WTC11 (cell line): ENCODE results near the gene SHISA7. TPM values are rescaled to one million over a fixed set of nuclear protein-coding genes. Genes with fewer than 3 reads are reported as not detected.

Experiments
- ATAC-seq: fragments of 200-7000 bp; cut with Tn5 transposase; 2 replicates; pipeline ENCODE4 v1.10.0; 2021; ENCODE audit warnings: mild to moderate bottlenecking, moderate library complexity
- CTCF ChIA-PET: fragments of 300-600 bp; sonication (Branson Sonifier 250); formaldehyde crosslinking; loops from one replicate; lab custom pipeline; 2021; ENCODE audit warnings: antibody characterized with exemption; lab: Charles Lee
- POLR2A ChIA-PET: fragments of 350-600 bp; sonication (Branson Sonifier 250); formaldehyde crosslinking; loops from one replicate; lab custom pipeline; 2021; ENCODE audit warnings: antibody characterized with exemption; lab: Charles Lee
- DNase-seq: peaks from one replicate; pipeline ENCODE4 v3.0.0; 2021; ENCODE audit warnings: low spot score
- H3K27ac Mint-ChIP-seq: 2 replicates; pipeline ENCODE4 v1.8.0; 2021; ENCODE audit warnings: mixed read lengths
- H3K27me3 Mint-ChIP-seq: 2 replicates; pipeline ENCODE4 v1.8.0; 2021; ENCODE audit warnings: low read depth, mild to moderate bottlenecking, moderate library complexity, mixed read lengths
- H3K36me3 Mint-ChIP-seq: 2 replicates; pipeline ENCODE4 v1.8.0; 2021; ENCODE audit warnings: mixed read lengths
- H3K4me1 Mint-ChIP-seq: 2 replicates; pipeline ENCODE4 v1.8.0; 2022; ENCODE audit warnings: mixed read lengths
- H3K4me3 Mint-ChIP-seq: 2 replicates; pipeline ENCODE4 v1.8.0; 2021; ENCODE audit warnings: mild to moderate bottlenecking, moderate library complexity, mixed read lengths
- H3K9me3 Mint-ChIP-seq: 2 replicates; pipeline ENCODE4 v1.8.0; 2021; ENCODE audit warnings: mixed read lengths
- ATF1 ChIP-seq: sonication (generic); formaldehyde crosslinking; IDR thresholded peaks from 2 replicates; pipeline ENCODE4 v1.8.1; 2023; ENCODE audit warnings: mild to moderate bottlenecking, moderate library complexity, missing genetic modification reagents
- CBFB ChIP-seq: sonication (generic); formaldehyde crosslinking; IDR thresholded peaks from 2 replicates; pipeline ENCODE4 v1.8.1; 2022; ENCODE audit warnings: mild to moderate bottlenecking, low read depth, missing genetic modification reagents
- CREM ChIP-seq: sonication (generic); formaldehyde crosslinking; IDR thresholded peaks from 2 replicates; pipeline ENCODE4 v1.8.1; 2022; ENCODE audit warnings: mild to moderate bottlenecking, missing genetic modification reagents, moderate library complexity
- FOXK1 ChIP-seq: sonication (generic); formaldehyde crosslinking; IDR thresholded peaks from 2 replicates; pipeline ENCODE4 v1.8.0; 2022; ENCODE audit warnings: mild to moderate bottlenecking, moderate library complexity, missing genetic modification reagents
- IRF2 ChIP-seq: sonication (generic); formaldehyde crosslinking; IDR thresholded peaks from 2 replicates; pipeline ENCODE4 v1.8.0; 2022; ENCODE audit warnings: low read depth, missing genetic modification reagents, borderline replicate concordance
- SMAD3 ChIP-seq: sonication (generic); formaldehyde crosslinking; IDR thresholded peaks from 2 replicates; pipeline ENCODE4 v1.8.0; 2022; ENCODE audit warnings: missing genetic modification reagents, mild to moderate bottlenecking, borderline replicate concordance
- SOX15 ChIP-seq: fragments of 250-450 bp; sonication (Bioruptor Pico); IDR thresholded peaks from 2 replicates; pipeline ENCODE4 v1.9.0; 2021; ENCODE audit warnings: mild to moderate bottlenecking
- SP1 ChIP-seq: sonication (generic); formaldehyde crosslinking; conservative IDR thresholded peaks from 2 replicates; pipeline ENCODE4 v1.8.1; 2022; ENCODE audit warnings: missing genetic modification reagents
- TCF7 ChIP-seq: sonication (generic); formaldehyde crosslinking; IDR thresholded peaks from 2 replicates; pipeline ENCODE4 v1.8.0; 2022; ENCODE audit warnings: mild to moderate bottlenecking, low read depth, missing genetic modification reagents, moderate library complexity
- ZNF396 ChIP-seq: fragments of 250-450 bp; sonication (Bioruptor Pico); IDR thresholded peaks from 2 replicates; pipeline ENCODE4 v1.8.0; 2021; ENCODE audit warnings: mild to moderate bottlenecking, moderate library complexity, borderline replicate concordance
- ZNF416 ChIP-seq: fragments of 250-450 bp; sonication (Bioruptor Pico); IDR thresholded peaks from 2 replicates; pipeline ENCODE4 v1.9.0; 2021; ENCODE audit warnings: mild to moderate bottlenecking, inconsistent platforms
- ZNF671 ChIP-seq: fragments of 250-450 bp; sonication (Bioruptor Pico); IDR thresholded peaks from 2 replicates; pipeline ENCODE4 v1.8.0; 2021; ENCODE audit warnings: mild to moderate bottlenecking
- total RNA-seq: library from RNA; stranded (reverse); gene quantifications from 3 replicates; pipeline ENCODE4 v1.2.3, GENCODE V29; 2021
- TF ChIP-seq, protein P1 (sequence below): sonication (generic); formaldehyde crosslinking; IDR thresholded peaks from 2 replicates; pipeline ENCODE4 v1.8.1; 2022; ENCODE audit warnings: mild to moderate bottlenecking, moderate library complexity, missing genetic modification reagents
- TF ChIP-seq, protein P2 (sequence below): sonication (generic); formaldehyde crosslinking; IDR thresholded peaks from 2 replicates; pipeline ENCODE4 v1.8.1; 2023; ENCODE audit warnings: mild to moderate bottlenecking, moderate library complexity, missing genetic modification reagents
- TF ChIP-seq, protein P3 (sequence below): sonication (generic); formaldehyde crosslinking; IDR thresholded peaks from 2 replicates; pipeline ENCODE4 v1.8.0; 2022; ENCODE audit warnings: mild to moderate bottlenecking, missing genetic modification reagents
- TF ChIP-seq, protein P4 (sequence below): sonication (generic); formaldehyde crosslinking; IDR thresholded peaks from 2 replicates; pipeline ENCODE4 v1.8.1; 2022; ENCODE audit warnings: mild to moderate bottlenecking, missing genetic modification reagents, moderate library complexity, borderline replicate concordance
- TF ChIP-seq, protein P5 (sequence below): sonication (generic); formaldehyde crosslinking; IDR thresholded peaks from 2 replicates; pipeline ENCODE4 v1.8.0; 2022; ENCODE audit warnings: mild to moderate bottlenecking, missing genetic modification reagents
- TF ChIP-seq, protein P6 (sequence below): sonication (generic); formaldehyde crosslinking; IDR thresholded peaks from 2 replicates; pipeline ENCODE4 v1.8.0; 2022; ENCODE audit warnings: mild to moderate bottlenecking, missing genetic modification reagents

SHISA7 gene
- total RNA-seq, 1 experiment from 2014 or later = 0.79 TPM

DNA sequence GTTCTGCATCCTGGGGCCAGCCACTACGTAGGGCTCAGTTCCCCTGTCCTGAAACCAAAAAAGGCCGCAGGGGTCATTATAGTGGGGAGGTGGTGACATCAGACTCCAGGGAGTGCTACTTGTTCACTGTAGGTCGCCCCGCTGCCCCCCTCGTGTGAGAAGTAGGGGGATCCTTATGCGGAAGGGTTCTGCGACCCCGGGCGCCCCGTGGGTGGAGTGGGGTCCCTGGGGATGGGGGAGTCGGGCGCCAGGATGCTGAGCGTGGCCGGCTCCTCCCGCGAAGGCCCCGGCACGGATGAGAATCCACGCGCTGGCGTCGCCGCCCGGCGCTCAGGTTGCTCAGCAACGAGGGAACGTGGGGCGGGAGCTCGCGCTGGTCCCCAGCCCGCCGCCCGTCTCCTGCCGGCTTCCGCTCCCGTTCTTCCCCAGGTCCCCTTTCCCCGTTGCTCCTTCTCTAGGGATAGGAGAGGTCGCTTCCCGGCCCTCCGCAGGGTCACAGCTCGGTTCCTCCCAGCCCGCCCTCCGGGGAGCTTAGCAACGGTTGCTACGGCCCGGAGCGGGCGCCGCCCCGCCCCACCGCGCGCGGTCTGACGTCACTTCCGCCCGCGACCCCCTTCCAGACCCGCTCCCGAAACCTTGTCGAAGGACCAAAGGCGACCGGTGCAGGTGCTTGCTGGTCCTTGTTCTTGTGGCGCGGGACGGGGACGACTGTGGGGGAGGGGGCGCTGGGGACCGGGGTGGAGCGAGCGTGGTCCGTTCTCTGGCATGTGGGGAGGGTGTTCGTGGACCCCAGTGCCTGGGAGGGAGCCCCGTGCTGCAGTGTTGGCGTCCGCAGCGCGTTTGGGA lies 41.7 kb upstream of the SHISA7 start, which contains the start of gene NAT14 (continued):
- TF ChIP-seq, protein P1, sequence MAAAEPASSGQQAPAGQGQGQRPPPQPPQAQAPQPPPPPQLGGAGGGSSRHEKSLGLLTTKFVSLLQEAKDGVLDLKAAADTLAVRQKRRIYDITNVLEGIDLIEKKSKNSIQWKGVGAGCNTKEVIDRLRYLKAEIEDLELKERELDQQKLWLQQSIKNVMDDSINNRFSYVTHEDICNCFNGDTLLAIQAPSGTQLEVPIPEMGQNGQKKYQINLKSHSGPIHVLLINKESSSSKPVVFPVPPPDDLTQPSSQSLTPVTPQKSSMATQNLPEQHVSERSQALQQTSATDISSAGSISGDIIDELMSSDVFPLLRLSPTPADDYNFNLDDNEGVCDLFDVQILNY = peak; percentile 30; the same call in 1 of the 2 replicates
- TF ChIP-seq ZNF671 (no peak), SP1 (CRISPR knock-in tag) (peak; percentile 53; the same call in 1 of the 2 replicates), ZNF416 (CRISPR knock-in tag) (peak; percentile 73; the same call in 1 of the 2 replicates), CREM (peak; percentile 94), FOXK1 (CRISPR knock-in tag) (0 out of 2 replicates have a peak, but pooled peaks have one; percentile 10)
- TF ChIP-seq, protein P2, sequence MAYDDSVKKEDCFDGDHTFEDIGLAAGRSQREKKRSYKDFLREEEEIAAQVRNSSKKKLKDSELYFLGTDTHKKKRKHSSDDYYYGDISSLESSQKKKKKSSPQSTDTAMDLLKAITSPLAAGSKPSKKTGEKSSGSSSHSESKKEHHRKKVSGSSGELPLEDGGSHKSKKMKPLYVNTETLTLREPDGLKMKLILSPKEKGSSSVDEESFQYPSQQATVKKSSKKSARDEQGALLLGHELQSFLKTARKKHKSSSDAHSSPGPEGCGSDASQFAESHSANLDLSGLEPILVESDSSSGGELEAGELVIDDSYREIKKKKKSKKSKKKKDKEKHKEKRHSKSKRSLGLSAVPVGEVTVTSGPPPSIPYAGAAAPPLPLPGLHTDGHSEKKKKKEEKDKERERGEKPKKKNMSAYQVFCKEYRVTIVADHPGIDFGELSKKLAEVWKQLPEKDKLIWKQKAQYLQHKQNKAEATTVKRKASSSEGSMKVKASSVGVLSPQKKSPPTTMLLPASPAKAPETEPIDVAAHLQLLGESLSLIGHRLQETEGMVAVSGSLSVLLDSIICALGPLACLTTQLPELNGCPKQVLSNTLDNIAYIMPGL (CRISPR knock-in tag) = 0 out of 2 replicates have a peak, but pooled peaks have one; percentile 54
- TF ChIP-seq, protein P3, sequence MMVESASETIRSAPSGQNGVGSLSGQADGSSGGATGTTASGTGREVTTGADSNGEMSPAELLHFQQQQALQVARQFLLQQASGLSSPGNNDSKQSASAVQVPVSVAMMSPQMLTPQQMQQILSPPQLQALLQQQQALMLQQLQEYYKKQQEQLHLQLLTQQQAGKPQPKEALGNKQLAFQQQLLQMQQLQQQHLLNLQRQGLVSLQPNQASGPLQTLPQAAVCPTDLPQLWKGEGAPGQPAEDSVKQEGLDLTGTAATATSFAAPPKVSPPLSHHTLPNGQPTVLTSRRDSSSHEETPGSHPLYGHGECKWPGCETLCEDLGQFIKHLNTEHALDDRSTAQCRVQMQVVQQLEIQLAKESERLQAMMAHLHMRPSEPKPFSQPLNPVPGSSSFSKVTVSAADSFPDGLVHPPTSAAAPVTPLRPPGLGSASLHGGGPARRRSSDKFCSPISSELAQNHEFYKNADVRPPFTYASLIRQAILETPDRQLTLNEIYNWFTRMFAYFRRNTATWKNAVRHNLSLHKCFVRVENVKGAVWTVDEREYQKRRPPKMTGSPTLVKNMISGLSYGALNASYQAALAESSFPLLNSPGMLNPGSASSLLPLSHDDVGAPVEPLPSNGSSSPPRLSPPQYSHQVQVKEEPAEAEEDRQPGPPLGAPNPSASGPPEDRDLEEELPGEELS (CRISPR knock-in tag) = 0 out of 2 replicates have a peak, but pooled peaks have one; percentile 42
- TF ChIP-seq, all 79 proteins: peak for 17

DNA sequence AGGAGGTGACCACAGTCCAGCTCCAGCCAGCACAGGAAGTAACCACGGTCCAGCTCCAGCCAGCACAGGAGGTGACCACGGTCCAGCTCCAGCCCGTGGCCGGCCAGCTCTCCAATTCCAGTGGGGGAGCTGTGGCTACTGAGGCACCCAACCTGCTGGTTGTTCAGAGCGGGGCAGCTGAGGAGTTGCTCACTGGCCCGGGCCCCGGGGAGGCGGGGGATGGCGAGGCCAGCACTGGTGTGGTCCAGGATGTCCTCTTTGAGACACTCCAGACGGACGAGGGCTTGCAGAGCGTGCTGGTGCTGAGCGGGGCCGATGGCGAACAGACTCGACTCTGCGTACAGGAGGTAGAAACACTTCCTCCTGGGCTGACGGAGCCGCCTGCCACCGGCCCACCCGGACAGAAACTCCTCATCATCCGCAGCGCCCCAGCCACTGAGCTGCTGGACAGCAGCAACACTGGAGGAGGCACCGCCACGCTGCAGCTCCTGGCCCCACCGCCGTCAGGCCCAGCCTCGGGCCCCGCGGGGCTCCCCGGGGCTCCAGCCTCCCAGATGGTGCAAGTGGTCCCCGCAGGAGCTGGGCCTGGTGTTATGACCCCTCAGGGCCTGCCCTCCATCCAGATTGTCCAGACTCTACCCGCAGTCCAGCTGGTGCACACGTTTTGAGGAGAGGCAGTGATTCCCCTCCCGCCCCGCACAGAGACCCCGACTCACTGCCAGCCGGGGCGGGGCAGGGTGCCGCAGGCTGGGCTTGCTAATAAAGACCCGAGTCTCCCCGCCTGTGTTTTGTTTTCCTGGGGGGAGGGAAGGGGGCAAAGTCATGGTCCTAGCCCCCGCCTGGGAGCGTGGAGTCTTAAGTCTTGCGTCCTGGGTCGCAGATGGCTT lies 40.8 kb upstream of the SHISA7 start:
- H3K4me3 Mint-ChIP-seq = peak overlapping the region; percentile 82
- DNase-seq = no peak

DNA sequence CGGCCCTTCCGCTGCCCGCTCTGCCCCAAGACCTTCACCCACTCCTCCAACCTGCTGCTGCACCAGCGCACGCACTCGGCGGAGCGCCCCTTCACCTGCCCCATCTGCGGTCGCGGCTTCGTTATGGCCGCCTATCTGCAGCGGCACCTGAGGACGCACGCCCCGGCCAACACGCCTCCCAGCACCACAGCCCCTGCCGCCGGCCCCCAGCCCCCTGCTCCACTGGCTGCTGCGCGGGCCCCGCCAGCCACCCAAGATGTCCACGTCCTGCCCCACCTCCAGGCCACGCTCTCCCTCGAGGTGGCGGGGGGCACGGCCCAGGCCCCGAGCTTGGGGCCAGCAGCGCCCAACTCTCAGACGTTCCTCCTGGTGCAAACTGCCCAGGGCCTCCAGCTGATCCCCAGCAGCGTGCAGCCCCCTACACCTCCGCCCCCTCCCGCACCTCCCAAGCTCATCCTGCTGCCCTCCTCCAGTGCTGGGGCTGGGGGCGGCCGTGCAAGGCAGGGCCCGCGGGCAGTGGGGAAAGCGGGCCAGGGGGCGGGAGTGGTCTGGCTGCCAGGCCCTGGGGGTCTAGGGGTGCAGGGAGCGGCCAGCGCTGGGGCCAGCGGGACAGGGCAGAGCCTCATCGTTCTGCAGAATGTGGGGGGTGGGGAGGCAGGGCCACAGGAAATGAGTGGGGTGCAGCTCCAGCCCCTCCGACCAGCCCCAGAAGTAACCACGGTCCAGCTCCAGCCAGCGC lies 40.0 kb upstream of the SHISA7 start:
- ChIA-PET POLR2A (no interaction called here), CTCF (interaction anchor here (0.6 to 13.5 kb wide), 3 partner anchors 15 to 123 kb away, joined by 3 to 96 read pairs (median 32); no protein-coding TSS in a partner anchor)
- no peaks in the 10 kb centered on the region for H3K36me3 Mint-ChIP-seq
- H3K27ac Mint-ChIP-seq = no peak overlapping the region
- no peaks in the 10 kb centered on the region for H3K9me3 Mint-ChIP-seq
- H3K4me1 Mint-ChIP-seq = peaks cover 23% of the 10 kb centered on the region
- no peak overlapping the region for H3K4me3 Mint-ChIP-seq
- DNase-seq (no peak), ATAC-seq (no peak)
- no peaks in the 10 kb centered on the region for H3K27me3 Mint-ChIP-seq
- TF ChIP-seq, protein P4, sequence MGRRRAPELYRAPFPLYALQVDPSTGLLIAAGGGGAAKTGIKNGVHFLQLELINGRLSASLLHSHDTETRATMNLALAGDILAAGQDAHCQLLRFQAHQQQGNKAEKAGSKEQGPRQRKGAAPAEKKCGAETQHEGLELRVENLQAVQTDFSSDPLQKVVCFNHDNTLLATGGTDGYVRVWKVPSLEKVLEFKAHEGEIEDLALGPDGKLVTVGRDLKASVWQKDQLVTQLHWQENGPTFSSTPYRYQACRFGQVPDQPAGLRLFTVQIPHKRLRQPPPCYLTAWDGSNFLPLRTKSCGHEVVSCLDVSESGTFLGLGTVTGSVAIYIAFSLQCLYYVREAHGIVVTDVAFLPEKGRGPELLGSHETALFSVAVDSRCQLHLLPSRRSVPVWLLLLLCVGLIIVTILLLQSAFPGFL (CRISPR knock-in tag) = no peak
- TF ChIP-seq IRF2 (CRISPR knock-in tag) = no peak
- TF ChIP-seq, protein P5, sequence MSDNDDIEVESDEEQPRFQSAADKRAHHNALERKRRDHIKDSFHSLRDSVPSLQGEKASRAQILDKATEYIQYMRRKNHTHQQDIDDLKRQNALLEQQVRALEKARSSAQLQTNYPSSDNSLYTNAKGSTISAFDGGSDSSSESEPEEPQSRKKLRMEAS = no peak
- TF ChIP-seq TCF7 (CRISPR knock-in tag) = no peak
- no peak for TF ChIP-seq SOX15 (CRISPR knock-in tag)
- TF ChIP-seq ZNF396 (CRISPR knock-in tag) = no peak
- TF ChIP-seq, protein P6, sequence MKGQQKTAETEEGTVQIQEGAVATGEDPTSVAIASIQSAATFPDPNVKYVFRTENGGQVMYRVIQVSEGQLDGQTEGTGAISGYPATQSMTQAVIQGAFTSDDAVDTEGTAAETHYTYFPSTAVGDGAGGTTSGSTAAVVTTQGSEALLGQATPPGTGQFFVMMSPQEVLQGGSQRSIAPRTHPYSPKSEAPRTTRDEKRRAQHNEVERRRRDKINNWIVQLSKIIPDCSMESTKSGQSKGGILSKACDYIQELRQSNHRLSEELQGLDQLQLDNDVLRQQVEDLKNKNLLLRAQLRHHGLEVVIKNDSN (CRISPR knock-in tag) = no peak
- TF ChIP-seq SMAD3 (CRISPR knock-in tag) = no peak
- TF ChIP-seq, protein P2 (CRISPR knock-in tag) = no peak

More for the DNA sequence above, 40.8 kb upstream of the SHISA7 start:
- Mint-ChIP-seq H3K9me3 (no peaks in the 10 kb centered on the region), H3K4me1 (peaks cover 23% of the 10 kb centered on the region), H3K36me3 (no peaks in the 10 kb centered on the region), H3K27me3 (no peaks in the 10 kb centered on the region), H3K27ac (no peak overlapping the region)
- TF ChIP-seq ATF1 (CRISPR knock-in tag) (no peak), SP1 (CRISPR knock-in tag) (no peak), CBFB (0 out of 2 replicates have a peak, but pooled peaks have one; percentile 21)
- ChIA-PET CTCF (interaction anchor here (0.6 to 13.5 kb wide), 6 partner anchors 16 to 171 kb away, joined by 3 to 96 read pairs (median 5); partner anchors contain the start of genes FIZ1, ISOC2 and U2AF2), POLR2A (interaction anchor here (0.5 to 1.3 kb wide), 3 partner anchors 7 to 141 kb away, joined by 3 to 11 read pairs (median 4); partner anchors contain the start of gene ZNF628)
- no peak for ATAC-seq
